ENCODE data around the gene ERF.

DNA sequence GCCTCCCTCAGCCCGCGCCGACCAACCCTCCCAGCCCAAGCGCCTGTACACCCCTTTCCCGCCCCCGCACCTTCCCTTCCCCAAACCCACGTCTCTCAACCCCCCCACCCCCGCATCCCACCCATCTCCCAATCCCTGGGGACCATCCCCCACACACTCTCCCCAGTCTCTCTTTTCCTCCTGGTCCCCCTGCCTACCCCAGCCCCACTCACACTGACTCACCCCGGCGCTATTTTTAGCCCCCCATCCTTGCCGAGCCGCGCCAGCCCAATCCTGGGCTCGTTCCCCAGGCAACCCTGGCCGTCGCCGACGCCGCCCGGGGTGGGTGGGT, 25.9 kb upstream of the ERF start:
- TF ChIP-seq, protein P1, sequence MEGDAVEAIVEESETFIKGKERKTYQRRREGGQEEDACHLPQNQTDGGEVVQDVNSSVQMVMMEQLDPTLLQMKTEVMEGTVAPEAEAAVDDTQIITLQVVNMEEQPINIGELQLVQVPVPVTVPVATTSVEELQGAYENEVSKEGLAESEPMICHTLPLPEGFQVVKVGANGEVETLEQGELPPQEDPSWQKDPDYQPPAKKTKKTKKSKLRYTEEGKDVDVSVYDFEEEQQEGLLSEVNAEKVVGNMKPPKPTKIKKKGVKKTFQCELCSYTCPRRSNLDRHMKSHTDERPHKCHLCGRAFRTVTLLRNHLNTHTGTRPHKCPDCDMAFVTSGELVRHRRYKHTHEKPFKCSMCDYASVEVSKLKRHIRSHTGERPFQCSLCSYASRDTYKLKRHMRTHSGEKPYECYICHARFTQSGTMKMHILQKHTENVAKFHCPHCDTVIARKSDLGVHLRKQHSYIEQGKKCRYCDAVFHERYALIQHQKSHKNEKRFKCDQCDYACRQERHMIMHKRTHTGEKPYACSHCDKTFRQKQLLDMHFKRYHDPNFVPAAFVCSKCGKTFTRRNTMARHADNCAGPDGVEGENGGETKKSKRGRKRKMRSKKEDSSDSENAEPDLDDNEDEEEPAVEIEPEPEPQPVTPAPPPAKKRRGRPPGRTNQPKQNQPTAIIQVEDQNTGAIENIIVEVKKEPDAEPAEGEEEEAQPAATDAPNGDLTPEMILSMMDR (conservative IDR thresholded peaks at IDR 0.05; ENCODE audit: low read length), result no peak
- no peak for TF ChIP-seq EZH2phosphoT487 (IDR thresholded peaks at IDR 0.05; ENCODE audit: borderline replicate concordance, low read depth, low read length)
